GM21526 (cell line): ENCODE data around the gene ADPRS.

Experiments
- ATAC-seq: cut with Tn5 transposase; IDR thresholded peaks from one replicate; pipeline ENCODE4 v1.9.1; 2021; ENCODE audit warnings: moderate library complexity; ENCODE audit not compliant: unreplicated experiment, low FRiP score

ADPRS gene

GRCh38 chr1:36088577-36089392 lies at the start of gene ADPRS:
ADPRS (plus strand) TSS chr1:36088892; CDS start chr1:36088905, 13 bp downstream.
- ATAC-seq = peak; percentile 64

- no peak for ATAC-seq
These were observed 48.5 kb upstream of the ADPRS start for GRCh38 chr1:36040238-36040637.

- ATAC-seq = no peak
These were observed 36.9 kb upstream of the ADPRS start for GRCh38 chr1:36051821-36052220.

GRCh38 chr1:36053978-36054377 lies 34.7 kb upstream of the ADPRS start:
- ATAC-seq = no peak

GRCh38 chr1:36055706-36056105 lies 33.0 kb upstream of the ADPRS start:
- no peak for ATAC-seq

GRCh38 chr1:36062315-36062714 lies 26.4 kb upstream of the ADPRS start:
- no peak for ATAC-seq

GRCh38 chr1:36067871-36068270 lies 20.8 kb upstream of the ADPRS start:
- ATAC-seq = no peak

GRCh38 chr1:36068866-36069265 lies 19.8 kb upstream of the ADPRS start:
- ATAC-seq = no peak

GRCh38 chr1:36070349-36070748 lies 18.3 kb upstream of the ADPRS start:
- ATAC-seq = no peak

- no peak for ATAC-seq
These were observed 11.6 kb upstream of the ADPRS start for GRCh38 chr1:36076979-36077573.

GRCh38 chr1:36080236-36080635 lies 8.5 kb upstream of the ADPRS start:
- no peak for ATAC-seq

GRCh38 chr1:36080801-36081200 lies 7.9 kb upstream of the ADPRS start:
- no peak for ATAC-seq

- no peak for ATAC-seq
These were observed 6.7 kb upstream of the ADPRS start for GRCh38 chr1:36081926-36082485.

- ATAC-seq = no peak
These were observed 5.5 kb upstream of the ADPRS start for GRCh38 chr1:36083219-36083618.

- ATAC-seq = no peak
These were observed 4.8 kb upstream of the ADPRS start, which contains the start of gene TEKT2 for GRCh38 chr1:36083635-36084496. TEKT2 (plus strand) TSS chr1:36084094; CDS start chr1:36084922, 828 bp downstream.

GRCh38 chr1:36084497-36085115 lies 4.1 kb upstream of the ADPRS start:
- no peak for ATAC-seq

GRCh38 chr1:36085126-36085525 lies 3.6 kb upstream of the ADPRS start:
- no peak for ATAC-seq

- no peak for ATAC-seq
These were observed 2.8 kb upstream of the ADPRS start for GRCh38 chr1:36085686-36086526.

GRCh38 chr1:36086529-36087232 lies 2.0 kb upstream of the ADPRS start:
- no peak for ATAC-seq
